Upper lobe of right lung (tissue), 1 donor: ENCODE measurements around the gene TTLL11. TPM values are rescaled to one million over a fixed set of nuclear protein-coding genes. Genes with fewer than 3 reads are reported as not detected.

ENCODE experiments used
- ATAC-seq: fragments of 200-7000 bp; cut with Tn5 transposase; one replicate; pipeline ENCODE4 v1.9.1; 2020; ENCODE audit warnings: mild to moderate bottlenecking, moderate library complexity
- DNase-seq: peaks from one replicate; pipeline ENCODE4 v3.0.0-alpha.2; 2020
- H3K27ac ChIP-seq: fragments of 200-600 bp; one replicate; pipeline ENCODE4 v1.8.0; 2022
- H3K27me3 ChIP-seq: fragments of 200-600 bp; one replicate; pipeline ENCODE4 v1.8.0; 2022; ENCODE audit warnings: mild to moderate bottlenecking
- H3K36me3 ChIP-seq: fragments of 200-600 bp; one replicate; pipeline ENCODE4 v1.8.0; 2022
- H3K4me1 ChIP-seq: fragments of 200-600 bp; one replicate; pipeline ENCODE4 v1.8.0; 2022
- H3K4me3 ChIP-seq: fragments of 200-600 bp; one replicate; pipeline ENCODE4 v1.8.0; 2022; ENCODE audit warnings: mild to moderate bottlenecking
- H3K9me3 ChIP-seq: fragments of 200-600 bp; one replicate; pipeline ENCODE4 v1.8.0; 2022
- CTCF ChIP-seq: fragments of 200-600 bp; IDR thresholded peaks from one replicate; pipeline ENCODE4 v1.8.0; 2022; ENCODE audit warnings: antibody characterized with exemption
- intact Hi-C: fragments of 100-400 bp; cut with DNase I; formaldehyde crosslinking; loops from one replicate; pipeline ENCODE4 v1.11.0; 2022
- total RNA-seq: library from RNA; stranded (reverse); fragmentation: NEBNext Ultra II Directional; extraction: Animal tissue kit (Norgen Biotek cat#: 25700); gene quantifications from one replicate; pipeline ENCODE4 v1.2.1, GENCODE V29; 2021
- donor health status: DM: no; HTN: yes; CAD: no; lungs with severe emphysema.

Gene TTLL11
- total RNA-seq, 1 donor from 2014 or later = 10.7 TPM

- H3K36me3 ChIP-seq = no peaks in the 10 kb centered on the region
- ATAC-seq (no peak), DNase-seq (no peak)
- intact Hi-C loops = no loop called here
- no peaks in the 10 kb centered on the region for H3K27me3 ChIP-seq
- H3K4me3 ChIP-seq = no peak overlapping the region
- H3K27ac ChIP-seq = no peak overlapping the region
- no peaks in the 10 kb centered on the region for H3K9me3 ChIP-seq
- TF ChIP-seq CTCF = no peak
- no peaks in the 10 kb centered on the region for H3K4me1 ChIP-seq
Measured at GRCh38 chr9:121893786-121894185, 199.3 kb downstream of the TTLL11 start.

GRCh38 chr9:121892706-121893105, 200.4 kb downstream of the TTLL11 start:
- intact Hi-C loops = no loop called here
- ATAC-seq = no peak
- DNase-seq = no peak
- no peaks in the 10 kb centered on the region for H3K36me3 ChIP-seq
- H3K9me3 ChIP-seq = no peaks in the 10 kb centered on the region
- no peaks in the 10 kb centered on the region for H3K4me1 ChIP-seq
- no peak for TF ChIP-seq CTCF
- H3K27ac ChIP-seq = no peak overlapping the region
- no peak overlapping the region for H3K4me3 ChIP-seq
- no peaks in the 10 kb centered on the region for H3K27me3 ChIP-seq

- no peak overlapping the region for H3K4me3 ChIP-seq
- no peaks in the 10 kb centered on the region for H3K36me3 ChIP-seq
- H3K9me3 ChIP-seq = no peaks in the 10 kb centered on the region
- no peaks in the 10 kb centered on the region for H3K4me1 ChIP-seq
- intact Hi-C loops = no loop called here
- no peaks in the 10 kb centered on the region for H3K27me3 ChIP-seq
- no peak overlapping the region for H3K27ac ChIP-seq
- no peak for ATAC-seq
- no peak for DNase-seq
- no peak for TF ChIP-seq CTCF
Measured at GRCh38 chr9:121890746-121891145, 202.4 kb downstream of the TTLL11 start.

- Histone ChIP-seq H3K36me3 (no peaks in the 10 kb centered on the region), H3K27me3 (no peaks in the 10 kb centered on the region), H3K27ac (no peak overlapping the region), H3K4me3 (no peak overlapping the region), H3K9me3 (no peaks in the 10 kb centered on the region), H3K4me1 (no peaks in the 10 kb centered on the region)
- intact Hi-C loops = no loop called here
- DNase-seq (no peak), ATAC-seq (no peak)
- TF ChIP-seq CTCF = no peak
Measured at GRCh38 chr9:121889990-121890563, 203.0 kb downstream of the TTLL11 start.

GRCh38 chr9:121888438-121888775, 204.7 kb downstream of the TTLL11 start:
- Histone ChIP-seq H3K27me3 (no peaks in the 10 kb centered on the region), H3K4me1 (no peaks in the 10 kb centered on the region), H3K36me3 (no peaks in the 10 kb centered on the region), H3K27ac (no peak overlapping the region), H3K9me3 (no peaks in the 10 kb centered on the region), H3K4me3 (no peak overlapping the region)
- intact Hi-C loops = no loop called here
- ATAC-seq = no peak
- no peak for TF ChIP-seq CTCF
- no peak for DNase-seq
